ENCODE measurements around the gene ANKRD36C.
"Not testable (repeated sequence)": the region's sequence is repeated elsewhere in the genome, so short reads cannot be mapped to it uniquely, and the experiment has no call there.

GRCh38 chr2:95788642-95789041 is 203.0 kb downstream of the ANKRD36C start:
- not testable (repeated sequence) for TF ChIP-seq CTCF, POLR2A (IDR thresholded peaks at IDR 0.05)

All from adrenal gland (tissue), 5 donors.